Stimulated activated CD4-positive, alpha-beta T cell treated with anti-CD3 and anti-CD28 coated beads, Interleukin-1b, Interleukin-23, amount 100 ng/mL, for 48 hours (primary cell): ENCODE measurements around the gene PCAT6.
"Not testable (repeated sequence)": the region's sequence is repeated elsewhere in the genome, so short reads cannot be mapped to it uniquely, and the experiment has no call there.

ENCODE experiments used
- DNase-seq: peaks from one replicate; pipeline ENCODE4 v3.0.0-alpha.2; 2020

The PCAT6 gene

DNA sequence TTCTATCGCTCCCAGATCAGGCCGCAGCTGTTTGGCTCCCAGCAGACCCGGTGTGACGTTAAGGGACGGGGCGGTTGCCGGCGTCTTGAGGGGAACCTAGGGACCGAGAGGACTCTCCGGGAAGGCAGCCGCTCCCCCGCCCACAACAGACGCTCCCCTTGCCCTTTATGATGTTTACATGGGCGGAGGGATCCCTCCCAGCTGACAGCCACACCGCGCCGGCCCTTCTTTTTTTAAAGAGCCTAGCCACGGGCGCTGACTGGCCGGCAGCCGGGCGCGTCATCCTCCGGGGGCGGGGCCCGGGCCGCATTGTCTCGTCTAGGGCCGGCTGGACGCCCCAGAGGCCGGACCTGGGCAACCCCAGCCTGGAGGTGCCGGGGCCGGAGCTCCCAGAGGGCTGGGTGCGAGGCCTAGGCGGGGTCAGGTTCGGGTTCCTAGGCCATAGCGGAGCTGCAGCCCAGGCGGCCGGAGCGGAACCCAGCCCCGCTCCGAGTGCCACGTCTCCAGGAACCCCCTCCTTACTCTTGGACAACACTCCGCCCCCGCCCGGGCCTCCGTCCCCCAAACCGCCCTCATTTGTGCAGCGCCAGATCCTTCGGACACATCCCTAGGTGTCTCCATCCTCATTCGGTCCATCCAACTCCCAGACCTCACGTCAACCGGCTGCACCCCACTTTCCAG, at the start of gene PCAT6:
Gene PCAT6, plus strand, starts transcription at position 340 of the 681 bp plus-strand sequence.
- DNase-seq: peak; percentile 89

DNA sequence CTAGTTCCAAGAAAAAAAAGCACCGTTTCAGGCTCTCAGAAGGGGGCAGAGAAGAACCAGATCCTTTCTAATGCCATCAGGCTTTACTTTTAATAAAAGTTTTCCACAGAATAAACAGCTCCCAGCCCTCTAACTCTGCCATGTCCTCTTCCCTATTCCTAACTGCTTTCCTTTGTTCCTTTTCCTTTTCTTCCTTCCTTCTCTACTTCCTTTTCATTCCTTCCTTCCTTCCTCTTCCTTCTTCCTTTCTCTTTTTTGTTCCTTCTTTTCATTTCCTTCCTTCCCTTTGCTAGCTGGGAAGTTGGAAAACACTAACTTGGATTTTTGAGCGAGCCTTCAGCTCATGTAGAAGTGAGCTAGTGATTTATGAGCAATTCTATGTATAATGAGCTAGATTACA, 48.7 kb upstream of the PCAT6 start:
- DNase-seq: no peak

DNA sequence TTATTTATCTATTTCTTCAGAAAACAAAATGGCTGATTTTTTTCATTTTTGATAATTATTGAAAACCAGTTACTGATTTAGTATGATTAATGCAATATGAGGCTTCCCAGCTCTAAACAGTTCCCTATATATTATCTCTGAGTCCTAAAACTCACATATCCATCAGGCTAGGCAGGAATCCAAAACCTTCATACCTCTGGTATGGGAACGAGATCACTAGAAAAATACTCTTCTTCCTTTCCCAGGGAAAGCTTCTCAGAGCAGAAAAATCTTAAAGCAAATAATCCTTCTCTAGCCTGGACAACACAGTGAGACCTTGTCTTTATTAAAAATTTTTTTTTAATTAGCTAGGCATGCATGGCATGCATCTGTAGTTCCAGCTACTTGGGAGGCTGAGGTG, 45.0 kb upstream of the PCAT6 start:
- no peak for DNase-seq

DNA sequence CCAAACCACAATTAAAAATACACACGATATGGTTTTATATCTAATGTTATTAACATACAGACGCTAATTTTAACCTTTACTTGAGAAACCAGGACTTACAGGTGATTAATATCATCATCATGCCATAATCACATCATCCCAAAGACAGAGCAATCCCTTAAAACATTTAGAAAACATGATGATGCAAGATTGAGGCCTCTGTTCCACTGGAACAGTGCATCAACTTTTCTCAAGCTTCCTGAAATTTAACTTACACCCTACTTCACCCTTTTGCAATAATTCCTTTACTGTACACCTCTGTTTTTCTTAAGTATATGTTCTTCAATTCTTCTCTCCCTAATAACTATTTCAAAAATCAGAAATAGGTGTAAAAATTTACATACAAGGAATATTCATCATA, 40.6 kb upstream of the PCAT6 start:
- DNase-seq: no peak

DNA sequence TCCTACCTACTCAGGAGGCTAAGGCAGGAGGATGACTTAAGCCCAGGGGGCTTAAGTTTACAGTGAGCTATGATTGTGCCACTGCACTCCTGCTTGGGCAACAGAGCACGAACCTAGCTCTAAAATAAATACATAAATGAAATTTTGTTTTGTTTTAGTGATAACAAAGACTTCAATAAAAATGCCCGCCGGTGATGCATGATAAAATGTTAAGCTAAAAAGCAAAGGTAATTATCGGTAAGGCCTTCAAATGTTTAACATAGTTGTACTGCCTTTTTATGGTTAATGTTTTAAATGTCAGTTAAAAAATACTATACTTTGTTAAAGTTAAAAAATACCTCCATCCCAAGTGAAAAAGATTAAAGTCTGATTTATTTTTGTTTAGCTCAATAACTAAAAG, 29.6 kb upstream of the PCAT6 start:
- no peak for DNase-seq

DNA sequence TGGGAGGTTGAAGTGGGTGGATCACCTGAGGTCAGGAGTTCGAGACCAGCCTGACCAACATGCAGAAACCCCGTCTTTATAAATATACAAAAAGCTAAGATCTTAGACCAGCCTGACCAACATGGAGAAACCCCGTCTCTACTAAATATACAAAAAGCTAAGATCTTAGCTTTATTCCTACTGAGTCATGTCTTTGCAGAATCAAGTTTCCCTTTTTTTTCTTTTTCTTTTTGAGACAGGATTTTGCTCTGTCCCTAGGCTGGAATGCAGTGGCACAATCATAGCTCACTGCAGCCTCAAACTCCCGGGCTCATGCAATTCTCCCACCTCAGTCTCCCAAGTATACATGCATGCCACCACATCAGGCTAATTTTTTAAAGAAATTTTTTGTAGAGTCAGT, 23.9 kb upstream of the PCAT6 start:
- no peak for DNase-seq

DNA sequence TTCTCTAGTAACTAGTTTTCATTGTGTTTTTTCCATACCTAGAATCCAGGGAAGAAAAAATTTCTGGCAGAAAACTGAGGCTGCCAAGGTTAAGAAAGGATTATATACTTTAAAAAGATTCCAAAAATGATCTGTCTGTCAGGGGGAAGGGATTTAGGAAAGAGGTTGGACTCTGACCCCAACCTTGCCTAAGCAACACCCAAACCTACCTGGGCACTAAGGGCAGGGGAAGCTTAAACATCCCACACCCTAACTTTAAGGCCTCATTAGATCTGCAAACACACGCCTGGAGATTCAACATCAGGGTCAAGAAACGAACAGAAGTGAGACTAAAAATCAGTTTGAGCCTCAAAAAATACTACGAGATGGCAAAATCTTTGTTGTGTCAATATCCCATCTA, 22.0 kb upstream of the PCAT6 start:
- no peak for DNase-seq

DNA sequence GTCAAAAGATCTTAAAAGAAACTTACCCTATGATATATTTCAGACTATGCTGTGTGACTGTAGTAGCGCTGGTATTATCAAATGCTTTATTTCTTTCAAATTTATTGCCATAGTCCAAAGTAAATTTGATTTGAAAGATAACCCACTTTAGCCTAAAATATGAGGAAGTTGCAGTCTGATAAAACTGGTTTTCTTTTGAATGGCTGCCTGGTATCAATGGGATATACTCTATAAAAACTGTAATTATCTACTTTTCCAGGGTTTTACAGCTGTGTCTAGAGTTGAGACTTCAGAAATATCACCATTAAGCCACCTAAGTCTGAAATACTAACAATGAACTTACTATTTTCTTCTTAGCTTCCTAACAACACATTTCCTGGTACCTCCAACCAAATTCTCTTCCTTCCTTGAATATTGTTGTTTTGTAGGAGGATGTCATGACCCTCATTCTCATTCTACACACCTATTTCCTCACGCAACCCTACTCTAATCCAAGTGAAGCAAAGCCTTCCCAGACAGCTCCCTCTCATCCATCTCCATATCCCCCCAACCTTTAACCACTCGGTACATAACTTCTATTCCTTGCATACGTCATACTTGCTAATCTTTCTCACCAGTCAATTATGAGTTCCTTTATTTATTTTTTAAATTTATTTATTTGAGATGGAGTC, 19.5 kb upstream of the PCAT6 start:
- DNase-seq: no peak

DNA sequence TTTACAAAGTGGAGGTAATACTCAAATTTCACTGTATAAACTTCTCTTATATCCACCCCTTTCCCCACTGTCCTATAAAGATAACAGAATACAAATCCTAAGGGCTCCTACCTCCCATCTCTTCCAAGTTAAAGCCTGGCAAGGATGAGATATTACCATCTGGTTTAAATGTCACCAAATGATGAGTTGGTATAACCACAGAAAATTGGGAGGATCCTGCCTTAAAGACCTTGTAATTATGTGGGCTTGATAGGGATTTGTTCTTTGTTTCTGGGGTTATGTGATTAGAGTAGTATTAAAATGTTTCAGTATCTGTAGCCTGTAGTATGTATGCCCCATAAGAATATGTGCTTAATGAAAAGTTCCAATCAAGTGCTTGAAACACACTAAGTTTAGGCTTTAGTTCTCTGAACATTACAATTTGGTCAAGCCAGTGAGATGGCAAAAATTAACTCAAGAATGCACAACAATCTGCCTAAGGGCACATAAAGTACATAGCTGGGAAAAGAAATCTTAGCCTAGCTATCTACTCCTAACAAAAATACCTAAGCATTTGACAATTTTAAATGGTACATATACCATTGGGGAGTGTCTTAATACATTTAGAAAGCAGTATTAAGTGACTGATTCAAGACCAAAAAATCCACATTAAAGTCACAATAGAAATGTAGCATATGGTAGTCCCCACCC, 16.6 kb upstream of the PCAT6 start:
- DNase-seq: no peak

DNA sequence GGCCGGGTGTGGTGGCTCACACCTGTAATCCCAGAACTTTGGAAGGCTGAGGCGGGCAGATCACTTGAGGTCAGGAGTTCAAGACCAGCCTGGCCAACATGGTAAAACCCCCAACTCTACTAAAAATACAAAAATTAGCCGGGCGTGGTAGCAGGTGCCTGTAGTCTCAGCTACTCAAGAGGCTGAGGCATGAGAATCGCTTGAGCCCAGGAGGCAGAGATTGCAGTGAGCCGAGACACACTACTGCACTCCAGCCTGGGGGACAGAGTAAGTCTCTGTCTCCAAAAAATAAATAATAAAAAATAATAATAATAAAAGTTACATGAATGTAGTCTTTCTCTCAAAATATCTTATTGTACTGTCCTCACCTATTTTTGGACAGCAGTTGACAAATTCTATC, 15.8 kb upstream of the PCAT6 start:
- DNase-seq: not testable (repeated sequence)

DNA sequence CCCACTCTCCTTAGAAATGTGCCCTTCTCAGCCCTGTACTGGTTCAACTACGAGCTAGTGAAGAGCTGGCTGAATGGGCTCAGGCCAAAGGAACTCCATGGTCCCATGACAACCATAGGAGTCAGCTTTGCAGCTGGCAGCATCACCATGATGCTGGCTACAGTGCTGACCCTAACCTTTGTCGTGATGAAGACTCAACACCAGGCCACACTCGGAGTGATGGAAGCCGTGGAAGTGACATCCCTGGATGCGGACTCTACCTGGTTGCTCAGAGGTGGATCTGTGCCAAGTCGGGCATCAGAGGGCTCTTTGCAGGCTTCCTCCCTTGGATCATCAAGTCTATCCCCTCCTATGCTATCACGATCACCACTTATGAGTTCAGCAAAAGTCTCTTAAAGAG, 14.1 kb upstream of the PCAT6 start:
- DNase-seq: no peak

DNA sequence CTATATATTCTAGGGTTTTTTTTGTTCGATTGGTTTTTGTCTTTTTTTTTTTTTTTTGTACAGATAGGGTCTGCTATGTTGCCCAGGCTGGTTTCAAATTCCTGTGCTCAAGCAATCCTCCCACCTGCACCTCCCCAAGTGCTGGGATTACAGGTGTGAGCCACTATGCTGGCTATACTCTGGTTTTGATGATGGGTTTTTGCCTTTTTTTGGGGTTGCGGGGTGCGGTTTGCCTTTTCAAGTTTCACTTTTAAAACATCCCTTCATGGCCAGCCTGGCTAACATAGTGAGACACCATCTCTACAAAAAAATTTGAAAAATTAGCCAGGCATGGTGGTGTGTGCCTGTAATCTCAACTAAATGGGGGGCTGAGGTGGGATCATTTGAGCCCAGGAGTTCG, 12.5 kb upstream of the PCAT6 start:
- DNase-seq: no peak

DNA sequence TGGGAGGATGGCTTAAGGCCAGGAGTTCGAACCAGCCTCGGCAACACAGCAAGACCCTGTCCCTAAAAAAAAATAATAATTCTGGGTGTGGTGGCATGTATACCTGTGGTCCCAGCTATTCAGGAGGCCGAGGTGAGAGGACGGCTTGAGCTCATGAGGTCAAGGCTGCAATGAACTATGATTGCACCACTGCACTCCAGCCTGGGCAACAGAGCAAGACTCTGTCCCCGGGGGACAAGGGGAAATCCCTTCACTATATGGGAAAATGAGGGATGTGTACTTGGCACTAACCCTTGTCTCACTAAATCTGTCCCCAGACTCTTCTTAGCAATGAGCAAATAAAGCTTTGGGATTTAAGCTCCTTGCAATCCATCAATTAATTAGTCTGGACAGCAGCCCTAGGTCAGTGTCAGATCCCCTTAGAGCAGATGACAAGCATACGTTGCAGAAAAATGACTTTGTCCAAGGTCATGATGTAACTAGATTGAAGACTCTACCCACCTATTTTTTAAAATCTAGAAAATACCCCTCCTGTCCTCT, 11.9 kb upstream of the PCAT6 start:
- DNase-seq: no peak

DNA sequence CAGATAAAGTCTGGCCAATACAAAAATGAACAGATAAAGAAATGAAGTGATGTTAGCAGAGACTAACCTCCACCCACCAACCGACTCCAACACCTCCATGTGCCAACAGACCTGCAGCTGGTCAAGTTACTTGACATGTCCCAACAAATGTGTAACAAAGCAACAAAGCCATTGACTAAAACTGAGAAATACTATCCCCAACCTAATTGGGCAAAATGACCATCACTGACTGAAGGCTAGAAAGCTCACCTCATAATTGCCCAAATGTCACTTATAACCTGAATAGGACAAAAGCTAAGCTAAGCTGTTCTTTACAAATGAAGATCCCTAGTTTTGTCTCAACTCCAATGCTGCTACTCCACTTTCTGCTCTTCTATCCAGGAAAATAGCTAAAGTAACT, 10.0 kb upstream of the PCAT6 start:
- DNase-seq: no peak

DNA sequence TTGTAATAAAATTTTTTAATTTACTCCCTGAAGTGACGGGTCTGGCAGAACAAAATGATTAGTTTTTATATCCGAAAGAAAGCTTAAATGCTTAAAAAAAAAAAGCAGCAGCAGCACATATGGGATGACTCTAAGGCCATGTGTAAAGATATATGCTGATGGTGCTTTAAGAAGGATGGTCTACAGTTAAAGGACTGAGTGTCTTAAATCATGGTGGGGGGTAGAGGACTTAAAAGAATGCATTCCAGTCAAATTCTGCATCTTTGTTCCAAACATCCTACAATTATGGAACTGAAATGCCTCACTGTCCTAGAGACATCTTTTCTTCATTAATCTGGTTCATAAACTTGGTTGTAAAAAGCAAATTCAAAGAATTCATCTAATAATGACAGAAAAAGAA, 9.6 kb upstream of the PCAT6 start:
- no peak for DNase-seq

DNA sequence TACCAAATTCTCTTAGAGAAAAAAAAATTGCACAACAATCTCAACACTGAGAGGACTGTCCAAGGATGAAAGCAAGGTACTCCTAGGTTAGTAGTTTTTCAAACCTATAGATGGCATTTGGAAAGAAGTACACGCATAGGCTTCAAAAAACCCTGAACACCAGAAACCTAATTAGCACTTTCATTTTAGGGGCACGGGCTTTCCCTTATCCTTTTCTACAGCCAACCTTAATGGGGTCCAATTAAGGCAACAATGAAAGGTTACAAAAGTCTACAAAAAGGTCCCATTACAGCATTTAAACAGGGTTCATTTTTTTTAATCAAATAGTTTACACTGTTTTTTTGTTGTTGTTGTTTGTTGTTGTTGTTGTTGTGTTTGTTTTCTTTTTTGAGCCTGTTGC, 8.7 kb upstream of the PCAT6 start:
- DNase-seq: no peak

DNA sequence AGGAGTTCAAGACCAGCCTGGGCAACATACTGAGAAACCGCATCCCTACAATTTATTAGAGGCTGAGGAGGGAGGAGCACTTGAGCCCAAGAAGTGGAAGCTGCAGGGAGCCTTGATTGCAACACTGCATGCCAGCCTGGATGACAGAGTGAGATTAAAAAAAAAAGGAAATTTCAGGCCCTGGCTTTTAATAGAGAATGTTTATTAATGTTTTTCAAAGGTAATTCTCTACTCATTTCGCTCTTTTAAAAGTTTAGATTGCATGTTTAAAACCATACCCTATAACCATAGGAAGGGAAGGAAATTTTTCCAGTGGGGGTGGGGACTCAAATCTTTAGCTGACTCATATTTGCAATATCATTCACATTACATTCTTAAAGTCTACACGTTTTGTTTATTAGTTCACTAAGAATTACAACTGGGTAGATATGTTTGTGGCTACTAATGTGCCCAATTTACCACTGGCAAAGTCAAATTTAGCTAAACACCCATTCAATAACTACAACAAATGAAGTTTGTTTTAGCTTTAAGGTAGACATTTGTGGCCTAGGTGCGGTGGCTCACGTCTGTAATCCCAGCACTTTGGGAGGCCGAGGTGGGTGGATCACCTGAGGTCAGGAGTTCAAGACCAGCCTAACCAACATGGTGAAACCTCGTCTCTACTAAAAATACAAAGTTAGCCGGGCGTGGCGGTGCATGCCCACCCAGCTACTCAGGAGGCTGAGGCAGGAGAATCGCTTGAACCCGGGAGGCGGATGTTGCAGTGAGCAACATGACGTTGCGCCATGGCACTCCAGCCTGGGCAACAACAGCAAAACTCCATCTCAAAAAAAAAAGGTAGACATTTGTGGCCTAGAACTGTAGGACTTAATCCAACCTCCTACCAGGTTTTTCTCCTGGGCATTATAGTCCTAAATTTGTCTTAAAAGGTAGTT, 7.5 kb upstream of the PCAT6 start:
- DNase-seq: no peak

DNA sequence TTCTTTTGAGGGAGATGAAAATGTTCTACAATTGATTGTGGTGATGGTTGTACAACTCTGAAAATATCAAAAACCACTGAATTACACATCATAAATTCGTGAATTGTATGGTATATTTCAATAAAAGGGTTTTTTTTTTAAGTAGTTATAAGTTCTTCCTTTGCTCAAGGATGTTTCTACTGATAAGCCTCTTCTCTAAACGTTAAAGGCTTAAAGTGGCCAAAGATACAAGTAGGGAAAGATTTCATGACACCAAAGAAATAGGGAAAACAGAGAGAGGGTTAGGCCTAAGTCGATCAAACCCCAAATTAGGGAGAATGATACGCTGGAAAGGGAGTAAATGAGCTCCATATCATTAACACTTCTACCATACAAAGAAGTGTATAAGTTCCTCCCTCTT, 6.6 kb upstream of the PCAT6 start:
- no peak for DNase-seq

DNA sequence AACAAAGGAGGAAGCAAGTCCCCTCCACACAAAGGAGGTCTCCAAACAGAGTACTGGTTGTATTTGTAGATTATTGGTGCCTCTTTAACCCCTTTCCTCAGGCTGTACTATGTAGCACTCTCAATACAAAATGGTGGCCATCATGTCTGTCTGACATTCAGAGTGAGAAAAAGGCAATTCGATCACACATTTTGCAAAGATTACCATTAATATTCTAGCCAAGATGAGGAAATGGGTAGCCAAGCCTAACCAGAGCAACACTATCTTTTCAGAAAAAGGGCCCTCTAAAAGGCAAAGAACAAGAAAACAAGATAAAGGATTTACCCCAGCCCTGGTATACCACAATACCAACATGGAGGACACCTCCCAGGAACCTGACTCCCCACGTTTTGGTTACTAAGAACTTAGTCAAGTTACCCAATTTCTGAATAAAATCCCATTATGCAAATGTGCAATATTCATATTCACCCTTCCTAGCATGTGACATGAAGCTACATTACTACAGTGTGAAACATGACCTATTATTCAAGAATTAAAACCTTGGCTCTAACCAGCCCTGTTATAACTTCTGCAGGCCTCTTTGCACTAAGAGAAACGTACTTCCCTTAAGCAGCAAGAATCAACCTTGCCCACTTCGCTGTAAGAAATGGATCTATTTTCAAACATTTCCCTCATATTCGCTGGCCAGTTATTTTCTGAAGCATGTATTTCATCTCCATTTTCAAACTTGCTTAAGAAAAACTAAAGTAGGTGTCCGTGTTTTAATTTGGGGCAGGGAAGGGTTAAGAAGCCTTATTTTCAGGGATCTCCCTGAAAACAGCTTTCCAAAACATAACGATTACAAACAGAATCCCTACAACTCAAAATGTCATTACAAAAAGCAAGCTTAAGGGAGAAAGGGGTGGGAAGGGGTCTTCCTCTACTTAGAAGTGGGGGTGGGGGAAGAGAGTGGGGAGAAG, 4.6 kb upstream of the PCAT6 start:
- DNase-seq: peak; percentile 39

DNA sequence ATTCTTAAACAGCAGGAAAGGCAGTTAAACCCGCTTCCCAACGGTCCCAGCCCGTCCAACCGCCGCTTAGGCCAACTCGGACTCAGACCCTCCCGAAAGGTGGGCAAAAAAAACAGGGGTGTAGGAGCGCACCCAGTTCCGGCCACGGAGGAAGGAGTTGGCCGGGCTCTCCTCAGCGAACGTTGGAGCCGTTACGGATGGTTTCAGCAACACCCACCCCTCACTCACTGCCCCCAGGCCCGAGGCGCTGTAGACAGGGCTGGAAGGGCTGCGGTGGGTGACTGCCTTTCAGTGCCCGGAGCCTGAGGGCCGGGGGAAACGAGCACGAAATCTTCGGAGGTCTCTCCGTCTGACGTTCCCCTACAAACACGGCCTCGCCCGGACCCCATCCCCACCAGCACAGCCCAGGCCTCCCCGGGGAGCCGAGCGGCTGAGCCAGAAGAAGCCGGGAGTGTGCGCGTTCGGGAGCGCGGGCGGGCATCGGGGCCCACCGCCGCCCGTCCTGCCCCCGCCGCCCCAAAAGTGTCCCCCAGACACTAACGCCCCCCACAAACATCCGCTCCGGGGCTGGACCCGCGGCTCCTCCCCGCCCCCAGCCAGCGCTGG, 3.8 kb upstream of the PCAT6 start:
- DNase-seq: peak; percentile 18

DNA sequence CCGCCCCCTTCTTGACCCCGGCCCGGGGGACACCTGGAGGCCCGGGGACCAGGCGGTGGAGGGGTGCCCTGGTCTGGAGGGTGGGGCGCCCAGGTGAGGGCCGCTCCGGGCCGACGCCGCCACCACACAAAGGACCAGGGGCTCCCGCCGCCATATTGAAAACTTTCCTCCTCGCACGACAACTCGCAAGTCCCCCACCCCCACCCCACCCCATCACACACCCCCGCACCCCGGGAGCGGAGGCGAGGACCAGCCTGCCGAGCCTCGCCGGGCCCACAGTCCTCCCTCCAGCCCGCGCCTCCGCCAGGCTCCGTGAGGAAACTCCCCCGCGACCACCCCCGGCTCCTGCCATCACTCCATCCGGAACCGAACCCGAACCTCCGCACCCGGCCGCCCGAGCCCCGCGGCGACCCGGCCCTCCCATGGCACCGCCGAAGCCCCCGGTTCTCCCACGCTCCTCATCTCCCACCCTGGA, 3.3 kb upstream of the PCAT6 start:
- DNase-seq: peak; percentile 35
